A673 (cell line): ENCODE data around the gene ADORA2A.

ENCODE experiments used
- EZH2 ChIP-seq: fragments of 200-600 bp; sonication (generic); IDR thresholded peaks from 2 replicates; pipeline ENCODE4 v1.6.1; 2017; ENCODE audit warnings: borderline replicate concordance, low read depth, mild to moderate bottlenecking, mixed read lengths, antibody characterized with exemption, low read length; ENCODE audit not compliant: poor library complexity, severe bottlenecking
- TF ChIP-seq, protein P1 (sequence below): fragments of 300-800, 200-600 bp; sonication (generic); conservative IDR thresholded peaks from 2 replicates; pipeline ENCODE4 v1.5.1; 2017; ENCODE audit warnings: low read depth, mild to moderate bottlenecking, antibody characterized with exemption, low read length, moderate library complexity, mixed read lengths

DNA sequence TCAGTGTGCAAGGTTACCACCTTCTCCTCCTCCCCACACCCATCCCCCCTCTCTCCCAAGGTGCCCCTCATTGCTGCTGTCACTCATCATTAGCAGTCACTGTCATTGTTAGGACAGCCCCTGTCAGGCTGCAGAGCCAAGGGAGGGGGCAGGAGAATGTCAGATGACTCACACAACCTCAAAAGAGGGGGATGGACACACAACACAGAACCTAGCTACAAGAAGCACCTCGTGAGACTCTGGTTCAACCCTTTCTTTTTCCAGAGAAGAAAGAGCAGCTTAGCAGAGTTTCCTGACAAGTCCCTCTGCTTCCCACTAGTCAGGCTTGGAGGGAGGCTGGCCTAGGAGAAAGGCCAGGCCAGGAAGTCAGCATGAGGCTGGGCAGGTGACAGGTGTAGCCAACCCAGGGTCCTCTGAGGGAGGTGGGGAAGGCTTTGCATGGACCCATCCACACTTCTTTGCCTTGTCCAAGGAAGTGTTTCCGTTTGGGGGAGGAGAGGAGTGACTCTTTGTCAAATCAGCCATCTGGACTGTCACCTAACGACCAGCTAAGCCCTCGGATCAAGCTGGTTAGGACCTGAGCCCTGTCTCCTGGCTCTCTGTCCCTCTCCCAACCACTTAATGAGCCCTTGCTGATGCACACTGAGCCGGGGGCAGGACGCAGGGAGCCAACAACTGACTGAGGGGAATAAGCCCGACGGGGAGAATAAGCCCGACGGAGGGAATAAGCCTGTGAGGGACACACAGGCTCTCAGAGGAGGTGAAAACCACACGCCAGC is 18.3 kb downstream of the ADORA2A start:
- TF ChIP-seq, protein P1, sequence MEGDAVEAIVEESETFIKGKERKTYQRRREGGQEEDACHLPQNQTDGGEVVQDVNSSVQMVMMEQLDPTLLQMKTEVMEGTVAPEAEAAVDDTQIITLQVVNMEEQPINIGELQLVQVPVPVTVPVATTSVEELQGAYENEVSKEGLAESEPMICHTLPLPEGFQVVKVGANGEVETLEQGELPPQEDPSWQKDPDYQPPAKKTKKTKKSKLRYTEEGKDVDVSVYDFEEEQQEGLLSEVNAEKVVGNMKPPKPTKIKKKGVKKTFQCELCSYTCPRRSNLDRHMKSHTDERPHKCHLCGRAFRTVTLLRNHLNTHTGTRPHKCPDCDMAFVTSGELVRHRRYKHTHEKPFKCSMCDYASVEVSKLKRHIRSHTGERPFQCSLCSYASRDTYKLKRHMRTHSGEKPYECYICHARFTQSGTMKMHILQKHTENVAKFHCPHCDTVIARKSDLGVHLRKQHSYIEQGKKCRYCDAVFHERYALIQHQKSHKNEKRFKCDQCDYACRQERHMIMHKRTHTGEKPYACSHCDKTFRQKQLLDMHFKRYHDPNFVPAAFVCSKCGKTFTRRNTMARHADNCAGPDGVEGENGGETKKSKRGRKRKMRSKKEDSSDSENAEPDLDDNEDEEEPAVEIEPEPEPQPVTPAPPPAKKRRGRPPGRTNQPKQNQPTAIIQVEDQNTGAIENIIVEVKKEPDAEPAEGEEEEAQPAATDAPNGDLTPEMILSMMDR: no peak
- TF ChIP-seq EZH2: no peak
